Measurements from ENCODE around the gene CELA2A. TPM values are rescaled to one million over a fixed set of nuclear protein-coding genes. Genes with fewer than 3 reads are reported as not detected.

CELA2A gene
- total RNA-seq, 6 donors from 2014 or later, result 0.83 to 2.3 TPM; not detected in 4

DNA sequence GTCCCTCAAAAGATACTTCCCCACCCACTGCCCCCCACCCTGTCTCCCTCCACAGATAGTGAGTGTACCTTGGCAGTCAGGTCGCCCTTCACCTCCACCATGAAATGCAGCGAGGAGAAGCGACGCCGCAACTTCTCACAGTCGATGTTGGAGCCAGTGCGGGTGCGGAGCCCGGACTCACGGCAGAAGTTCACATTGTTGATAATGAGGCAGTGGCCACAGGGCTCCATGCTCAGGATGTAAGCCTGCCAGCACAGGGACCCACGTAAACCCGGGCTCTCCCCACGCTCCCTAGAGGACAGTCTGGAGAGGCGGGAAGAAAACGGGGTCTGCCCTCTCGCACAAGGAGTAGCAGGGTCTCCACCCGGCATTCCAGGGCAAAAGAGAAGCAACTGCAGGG lies 50.3 kb downstream of the CELA2A start:
- no peak for DNase-seq
- H3K4me3 ChIP-seq, result no peak overlapping the region

DNA sequence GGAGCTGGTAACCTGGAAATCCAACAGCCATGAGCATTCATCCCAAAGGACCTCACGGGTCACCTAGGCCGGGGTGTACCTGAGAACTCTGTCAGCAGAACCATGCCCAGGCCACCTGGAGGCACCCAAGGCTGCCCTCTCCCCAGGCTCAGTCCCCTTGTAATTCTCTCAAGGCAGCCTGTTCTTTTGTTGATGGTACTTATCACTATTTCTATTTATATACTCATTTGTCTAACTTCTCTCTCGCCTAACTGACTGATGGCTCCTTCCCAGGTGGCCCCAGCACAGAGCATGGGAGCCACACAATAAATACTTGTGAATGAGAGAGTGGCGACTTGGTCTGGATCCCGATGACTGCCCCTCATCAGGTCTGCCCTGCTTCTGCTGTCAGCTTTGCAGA lies 50.7 kb downstream of the CELA2A start:
- DNase-seq (no peak), ATAC-seq (ENCODE audit: low FRiP score in 2 of 2) (no peak)
- no peak overlapping the region for H3K4me3 ChIP-seq
- no peaks in the 10 kb centered on the region for H3K4me1 ChIP-seq
- H3K9me3 ChIP-seq, result no peaks in the 10 kb centered on the region
- WGBS, 2 donors, result 89 to 91% methylated on average over 5 of the region's 5 CpGs
- H3K27me3 ChIP-seq, result no peaks in the 10 kb centered on the region
- TF ChIP-seq EP300 (IDR thresholded peaks at IDR 0.05), result no peak
- no peak overlapping the region for H3K27ac ChIP-seq
- peaks cover 0 to 49% (median 29%) of the 10 kb centered on the region in 4 donors for H3K36me3 ChIP-seq

More for the DNA sequence above, 50.3 kb downstream of the CELA2A start:
- no peaks in the 10 kb centered on the region for H3K9me3 ChIP-seq
- no peaks in the 10 kb centered on the region for H3K27me3 ChIP-seq
- no peak for ATAC-seq (ENCODE audit: low FRiP score in 2 of 2)
- TF ChIP-seq EP300 (IDR thresholded peaks at IDR 0.05) (no peak), POLR2AphosphoS5 (IDR thresholded peaks at IDR 0.05) (no peak), POLR2A (IDR thresholded peaks at IDR 0.05) (no peak)
- TF ChIP-seq, protein P1, sequence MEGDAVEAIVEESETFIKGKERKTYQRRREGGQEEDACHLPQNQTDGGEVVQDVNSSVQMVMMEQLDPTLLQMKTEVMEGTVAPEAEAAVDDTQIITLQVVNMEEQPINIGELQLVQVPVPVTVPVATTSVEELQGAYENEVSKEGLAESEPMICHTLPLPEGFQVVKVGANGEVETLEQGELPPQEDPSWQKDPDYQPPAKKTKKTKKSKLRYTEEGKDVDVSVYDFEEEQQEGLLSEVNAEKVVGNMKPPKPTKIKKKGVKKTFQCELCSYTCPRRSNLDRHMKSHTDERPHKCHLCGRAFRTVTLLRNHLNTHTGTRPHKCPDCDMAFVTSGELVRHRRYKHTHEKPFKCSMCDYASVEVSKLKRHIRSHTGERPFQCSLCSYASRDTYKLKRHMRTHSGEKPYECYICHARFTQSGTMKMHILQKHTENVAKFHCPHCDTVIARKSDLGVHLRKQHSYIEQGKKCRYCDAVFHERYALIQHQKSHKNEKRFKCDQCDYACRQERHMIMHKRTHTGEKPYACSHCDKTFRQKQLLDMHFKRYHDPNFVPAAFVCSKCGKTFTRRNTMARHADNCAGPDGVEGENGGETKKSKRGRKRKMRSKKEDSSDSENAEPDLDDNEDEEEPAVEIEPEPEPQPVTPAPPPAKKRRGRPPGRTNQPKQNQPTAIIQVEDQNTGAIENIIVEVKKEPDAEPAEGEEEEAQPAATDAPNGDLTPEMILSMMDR (IDR thresholded peaks at IDR 0.05), result no peak
- 95 to 97% methylated on average over 13 to 17 of the region's 17 CpGs for WGBS, 2 donors
- peaks cover 0 to 49% (median 29%) of the 10 kb centered on the region in 4 donors for H3K36me3 ChIP-seq
- H3K4me1 ChIP-seq, result no peaks in the 10 kb centered on the region
- no peak overlapping the region for H3K27ac ChIP-seq

DNA sequence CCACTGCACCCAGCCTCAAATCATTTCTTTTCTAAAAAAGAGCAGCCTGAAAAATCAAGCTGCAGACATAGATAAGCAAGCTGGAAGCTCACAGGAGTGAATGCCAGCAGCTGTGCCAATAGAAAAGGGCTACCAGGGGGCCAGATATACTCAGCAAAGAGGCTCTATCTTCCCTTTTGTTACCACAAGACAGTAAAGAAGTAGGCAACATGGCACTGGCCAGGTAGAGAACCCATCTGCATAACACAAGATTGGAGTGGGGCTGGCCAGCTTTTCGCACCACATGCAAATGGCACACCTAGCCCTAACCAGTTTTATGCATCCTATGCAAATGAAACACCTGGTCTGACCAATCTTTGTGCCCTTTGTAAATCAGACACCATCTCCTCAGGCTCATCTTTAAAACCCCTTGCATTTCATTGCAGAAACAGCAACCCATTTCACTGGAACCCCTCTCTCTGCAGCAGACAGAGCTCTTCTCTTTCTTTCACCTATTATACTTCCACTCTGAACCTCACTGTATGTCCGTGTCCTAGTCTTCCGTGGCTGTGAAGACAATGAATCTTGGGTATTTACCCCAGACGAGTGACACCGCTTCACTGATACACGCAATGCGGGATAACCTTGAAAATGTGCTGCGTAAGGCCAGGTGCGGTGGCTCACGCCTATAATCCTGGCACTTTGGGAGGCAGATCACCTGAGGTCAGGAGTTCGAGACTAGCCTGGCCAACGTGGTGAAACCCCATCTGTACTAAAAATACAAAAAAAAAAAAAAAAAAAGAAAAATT lies 52.4 kb downstream of the CELA2A start:
- WGBS, 2 donors, result 94 to 95% methylated on average over 12 of the region's 12 CpGs
- no peak for TF ChIP-seq EP300 (IDR thresholded peaks at IDR 0.05)
- TF ChIP-seq, protein P1 (IDR thresholded peaks at IDR 0.05), result no peak
- no peak for TF ChIP-seq POLR2AphosphoS5 (IDR thresholded peaks at IDR 0.05)
- TF ChIP-seq POLR2A (IDR thresholded peaks at IDR 0.05), result no peak
- Histone ChIP-seq H3K27me3 (no peaks in the 10 kb centered on the region), H3K9me3 (no peaks in the 10 kb centered on the region), H3K27ac (no peak overlapping the region), H3K4me3 (no peak overlapping the region), H3K36me3 (peaks cover 0 to 37% (median 27%) of the 10 kb centered on the region in 4 donors), H3K4me1 (no peaks in the 10 kb centered on the region)
- ATAC-seq (ENCODE audit: low FRiP score in 2 of 2) (no peak), DNase-seq (peak in 1 of 2 donors; percentile 0)

DNA sequence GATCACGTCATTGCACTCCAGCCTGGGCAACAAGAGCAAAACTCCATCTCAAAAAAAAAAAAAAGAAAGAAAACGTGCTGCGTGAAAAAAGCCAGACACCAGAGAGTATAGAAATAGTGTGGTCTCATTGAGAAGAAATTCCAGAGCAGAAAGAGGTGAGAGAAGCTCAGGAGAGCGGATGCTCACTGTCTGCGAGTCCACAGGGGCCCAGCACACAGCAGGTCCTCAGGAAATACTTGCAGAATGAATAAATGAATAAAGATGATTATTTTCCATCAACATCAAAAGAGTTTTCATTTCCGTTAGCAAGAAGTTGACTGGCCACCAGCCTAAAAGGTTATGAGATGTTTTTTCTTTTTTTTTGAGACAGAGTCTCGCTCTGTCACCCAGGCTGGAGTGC lies 53.1 kb downstream of the CELA2A start:
- Histone ChIP-seq H3K4me3 (no peak overlapping the region), H3K27ac (no peak overlapping the region), H3K4me1 (no peaks in the 10 kb centered on the region), H3K36me3 (peaks cover 0 to 30% (median 22%) of the 10 kb centered on the region in 4 donors), H3K9me3 (no peaks in the 10 kb centered on the region), H3K27me3 (no peaks in the 10 kb centered on the region)
- 89 to 93% methylated on average over 7 of the region's 7 CpGs for WGBS, 2 donors
- no peak for DNase-seq
- TF ChIP-seq, protein P1 (IDR thresholded peaks at IDR 0.05), result no peak
- TF ChIP-seq POLR2A (IDR thresholded peaks at IDR 0.05) (no peak), EP300 (IDR thresholded peaks at IDR 0.05) (no peak), POLR2AphosphoS5 (IDR thresholded peaks at IDR 0.05) (no peak)
- ATAC-seq (ENCODE audit: low FRiP score in 2 of 2), result no peak

DNA sequence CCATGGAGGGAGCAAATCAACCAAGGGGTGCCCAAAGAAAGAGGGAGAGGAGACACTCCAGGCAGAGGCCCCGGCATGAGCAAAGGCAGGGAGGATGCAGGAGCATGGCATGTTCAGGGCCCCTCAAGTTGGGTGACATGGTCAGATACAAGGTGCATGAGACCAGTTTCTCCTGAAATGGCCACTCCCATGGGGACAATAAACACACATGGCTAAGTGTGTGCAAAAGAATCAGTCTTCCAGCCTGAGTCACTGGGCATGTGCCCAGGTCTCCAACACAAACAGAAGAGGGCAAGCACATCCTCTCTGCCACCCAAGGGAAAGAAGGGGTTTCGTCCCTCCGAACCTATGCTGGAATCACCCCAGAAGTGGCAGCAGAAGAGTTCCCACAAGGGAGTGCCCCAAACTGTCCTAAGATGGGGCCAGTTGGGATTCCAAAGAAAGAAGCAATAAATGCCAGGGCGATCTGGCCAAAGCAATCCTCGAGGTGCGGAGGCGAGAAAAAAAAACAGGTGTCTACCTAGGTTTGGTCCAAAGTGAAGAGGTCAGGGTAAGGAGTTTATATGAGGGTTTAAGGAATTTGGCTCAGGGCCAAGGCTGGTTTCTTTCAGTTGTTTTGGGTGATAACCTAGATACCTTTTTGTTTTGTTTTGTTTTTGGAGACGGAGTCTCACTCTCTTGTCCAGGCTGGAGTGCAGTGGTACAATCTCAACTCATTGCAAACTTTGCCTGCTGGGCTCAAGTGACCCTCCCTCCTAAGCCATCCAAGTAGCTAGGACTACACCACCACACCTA lies 54.3 kb downstream of the CELA2A start:
- H3K4me3 ChIP-seq, result no peak overlapping the region
- H3K27ac ChIP-seq, result no peak overlapping the region
- H3K9me3 ChIP-seq, result no peaks in the 10 kb centered on the region
- TF ChIP-seq POLR2A (IDR thresholded peaks at IDR 0.05) (no peak), EP300 (IDR thresholded peaks at IDR 0.05) (no peak), POLR2AphosphoS5 (IDR thresholded peaks at IDR 0.05) (no peak)
- TF ChIP-seq, protein P1 (IDR thresholded peaks at IDR 0.05), result no peak
- H3K36me3 ChIP-seq, result peaks cover 0 to 19% (median 12%) of the 10 kb centered on the region in 4 donors
- peaks cover 0 to 3% (median 0%) of the 10 kb centered on the region in 4 donors for H3K4me1 ChIP-seq
- no peaks in the 10 kb centered on the region for H3K27me3 ChIP-seq
- ATAC-seq (ENCODE audit: low FRiP score in 2 of 2) (no peak), DNase-seq (peak in 1 of 2 donors; percentile 4)
- WGBS, 2 donors, result 90 to 93% methylated on average over 8 of the region's 8 CpGs

Measured in upper lobe of left lung (tissue), 6 donors.